Activated naive CD8-positive, alpha-beta T cell (primary cell): ENCODE measurements around the gene BCL11B.
A peak's percentile ranks its signal among the peaks of the same experiment; 100 is the strongest.

Experiments
- H3K27ac Mint-ChIP-seq: one replicate; pipeline ENCODE4 v1.8.0; 2021; ENCODE audit warnings: mixed read lengths
- H3K27me3 Mint-ChIP-seq: one replicate; pipeline ENCODE4 v1.8.0; 2021; ENCODE audit warnings: mixed read lengths
- H3K36me3 Mint-ChIP-seq: one replicate; pipeline ENCODE4 v1.8.0; 2021; ENCODE audit warnings: mixed read lengths
- H3K4me1 Mint-ChIP-seq: one replicate; pipeline ENCODE4 v1.8.0; 2021; ENCODE audit warnings: low read depth, mixed read lengths
- H3K4me3 Mint-ChIP-seq: one replicate; pipeline ENCODE4 v1.8.0; 2021; ENCODE audit warnings: mild to moderate bottlenecking, mixed read lengths
- H3K9me3 Mint-ChIP-seq: one replicate; pipeline ENCODE4 v1.8.0; 2021; ENCODE audit warnings: low read depth, mixed read lengths

Gene BCL11B

GRCh38 chr14:99217066-99217955 lies 54.7 kb downstream of the BCL11B start:
- no peaks in the 10 kb centered on the region for H3K9me3 Mint-ChIP-seq
- H3K27me3 Mint-ChIP-seq: no peaks in the 10 kb centered on the region
- peak overlapping the region; percentile 89 for H3K4me3 Mint-ChIP-seq
- H3K27ac Mint-ChIP-seq: peak overlapping the region; percentile 92
- H3K36me3 Mint-ChIP-seq: no peaks in the 10 kb centered on the region
- peaks cover 85% of the 10 kb centered on the region for H3K4me1 Mint-ChIP-seq

- H3K27ac Mint-ChIP-seq: peak overlapping the region; percentile 92
- H3K4me1 Mint-ChIP-seq: peaks cover 86% of the 10 kb centered on the region
- peaks cover 3% of the 10 kb centered on the region for H3K36me3 Mint-ChIP-seq
- H3K4me3 Mint-ChIP-seq: peak overlapping the region; percentile 89
- H3K9me3 Mint-ChIP-seq: no peaks in the 10 kb centered on the region
- no peaks in the 10 kb centered on the region for H3K27me3 Mint-ChIP-seq
Observed at GRCh38 chr14:99216191-99216590, 55.8 kb downstream of the BCL11B start.

- H3K27ac Mint-ChIP-seq: peak overlapping the region; percentile 92
- H3K27me3 Mint-ChIP-seq: no peaks in the 10 kb centered on the region
- H3K4me1 Mint-ChIP-seq: peaks cover 90% of the 10 kb centered on the region
- H3K36me3 Mint-ChIP-seq: peaks cover 3% of the 10 kb centered on the region
- H3K4me3 Mint-ChIP-seq: peak overlapping the region; percentile 89
- H3K9me3 Mint-ChIP-seq: no peaks in the 10 kb centered on the region
Observed at GRCh38 chr14:99215277-99215676, 56.7 kb downstream of the BCL11B start.

- peaks cover 3% of the 10 kb centered on the region for H3K36me3 Mint-ChIP-seq
- peak overlapping the region; percentile 92 for H3K27ac Mint-ChIP-seq
Observed at GRCh38 chr14:99214701-99215100, 57.3 kb downstream of the BCL11B start.

GRCh38 chr14:99213527-99213971 lies 58.4 kb downstream of the BCL11B start:
- H3K9me3 Mint-ChIP-seq: no peaks in the 10 kb centered on the region
- H3K27me3 Mint-ChIP-seq: no peaks in the 10 kb centered on the region
- peaks cover 3% of the 10 kb centered on the region for H3K36me3 Mint-ChIP-seq
- H3K4me3 Mint-ChIP-seq: peak overlapping the region; percentile 86
- H3K4me1 Mint-ChIP-seq: peaks cover 93% of the 10 kb centered on the region
- peak overlapping the region; percentile 100 for H3K27ac Mint-ChIP-seq

More at GRCh38 chr14:99214701-99215100, 57.3 kb downstream of the BCL11B start:
- no peaks in the 10 kb centered on the region for H3K27me3 Mint-ChIP-seq
- peak overlapping the region; percentile 89 for H3K4me3 Mint-ChIP-seq
- no peaks in the 10 kb centered on the region for H3K9me3 Mint-ChIP-seq
- peaks cover 90% of the 10 kb centered on the region for H3K4me1 Mint-ChIP-seq

GRCh38 chr14:99213101-99213500 lies 58.9 kb downstream of the BCL11B start:
- Mint-ChIP-seq H3K4me3 (peak overlapping the region; percentile 86), H3K4me1 (peaks cover 93% of the 10 kb centered on the region), H3K9me3 (no peaks in the 10 kb centered on the region), H3K36me3 (peaks cover 3% of the 10 kb centered on the region), H3K27me3 (no peaks in the 10 kb centered on the region), H3K27ac (peak overlapping the region; percentile 100)

GRCh38 chr14:99212646-99213045 lies 59.4 kb downstream of the BCL11B start:
- H3K27ac Mint-ChIP-seq: peak overlapping the region; percentile 100
- H3K4me1 Mint-ChIP-seq: peaks cover 97% of the 10 kb centered on the region
- peak overlapping the region; percentile 86 for H3K4me3 Mint-ChIP-seq
- H3K9me3 Mint-ChIP-seq: no peaks in the 10 kb centered on the region
- no peaks in the 10 kb centered on the region for H3K27me3 Mint-ChIP-seq
- peaks cover 3% of the 10 kb centered on the region for H3K36me3 Mint-ChIP-seq

GRCh38 chr14:99212199-99212598 lies 59.8 kb downstream of the BCL11B start:
- Mint-ChIP-seq H3K4me1 (peaks cover 98% of the 10 kb centered on the region), H3K27me3 (no peaks in the 10 kb centered on the region), H3K4me3 (peak overlapping the region; percentile 86), H3K9me3 (no peaks in the 10 kb centered on the region), H3K27ac (peak overlapping the region; percentile 100), H3K36me3 (peaks cover 3% of the 10 kb centered on the region)

- H3K9me3 Mint-ChIP-seq: no peaks in the 10 kb centered on the region
- peaks cover 98% of the 10 kb centered on the region for H3K4me1 Mint-ChIP-seq
- peak overlapping the region; percentile 86 for H3K4me3 Mint-ChIP-seq
- no peaks in the 10 kb centered on the region for H3K27me3 Mint-ChIP-seq
- peaks cover 3% of the 10 kb centered on the region for H3K36me3 Mint-ChIP-seq
- H3K27ac Mint-ChIP-seq: peak overlapping the region; percentile 100
Observed at GRCh38 chr14:99211410-99211809, 60.6 kb downstream of the BCL11B start.

- Mint-ChIP-seq H3K36me3 (peaks cover 10% of the 10 kb centered on the region), H3K27ac (peak overlapping the region; percentile 100), H3K4me1 (peaks cover 98% of the 10 kb centered on the region), H3K4me3 (peak overlapping the region; percentile 86), H3K9me3 (no peaks in the 10 kb centered on the region), H3K27me3 (no peaks in the 10 kb centered on the region)
Observed at GRCh38 chr14:99210333-99210732, 61.7 kb downstream of the BCL11B start.

GRCh38 chr14:99209409-99209808 lies 62.6 kb downstream of the BCL11B start:
- H3K4me3 Mint-ChIP-seq: peak overlapping the region; percentile 70
- peak overlapping the region; percentile 100 for H3K27ac Mint-ChIP-seq
- H3K4me1 Mint-ChIP-seq: peaks cover 100% of the 10 kb centered on the region
- H3K9me3 Mint-ChIP-seq: no peaks in the 10 kb centered on the region
- peaks cover 16% of the 10 kb centered on the region for H3K36me3 Mint-ChIP-seq
- H3K27me3 Mint-ChIP-seq: no peaks in the 10 kb centered on the region

GRCh38 chr14:99208318-99208717 lies 63.7 kb downstream of the BCL11B start:
- H3K36me3 Mint-ChIP-seq: peaks cover 16% of the 10 kb centered on the region
- H3K27me3 Mint-ChIP-seq: no peaks in the 10 kb centered on the region
- peak overlapping the region; percentile 20 for H3K4me3 Mint-ChIP-seq
- H3K9me3 Mint-ChIP-seq: no peaks in the 10 kb centered on the region
- peak overlapping the region; percentile 100 for H3K27ac Mint-ChIP-seq
- peaks cover 100% of the 10 kb centered on the region for H3K4me1 Mint-ChIP-seq

- no peaks in the 10 kb centered on the region for H3K9me3 Mint-ChIP-seq
- peak overlapping the region; percentile 100 for H3K27ac Mint-ChIP-seq
- H3K27me3 Mint-ChIP-seq: no peaks in the 10 kb centered on the region
- H3K4me3 Mint-ChIP-seq: peak overlapping the region; percentile 35
- H3K36me3 Mint-ChIP-seq: peaks cover 16% of the 10 kb centered on the region
- H3K4me1 Mint-ChIP-seq: peaks cover 100% of the 10 kb centered on the region
Observed at GRCh38 chr14:99207456-99207855, 64.5 kb downstream of the BCL11B start.

- Mint-ChIP-seq H3K36me3 (peaks cover 13% of the 10 kb centered on the region), H3K4me1 (peaks cover 100% of the 10 kb centered on the region), H3K27me3 (no peaks in the 10 kb centered on the region), H3K9me3 (no peaks in the 10 kb centered on the region), H3K4me3 (peak overlapping the region; percentile 79), H3K27ac (peak overlapping the region; percentile 100)
Observed at GRCh38 chr14:99206090-99206489, 65.9 kb downstream of the BCL11B start.

- H3K4me1 Mint-ChIP-seq: peaks cover 99% of the 10 kb centered on the region
- H3K4me3 Mint-ChIP-seq: peak overlapping the region; percentile 79
- H3K27me3 Mint-ChIP-seq: no peaks in the 10 kb centered on the region
- H3K36me3 Mint-ChIP-seq: peaks cover 13% of the 10 kb centered on the region
- H3K27ac Mint-ChIP-seq: peak overlapping the region; percentile 100
- H3K9me3 Mint-ChIP-seq: no peaks in the 10 kb centered on the region
Observed at GRCh38 chr14:99205086-99205688, 66.8 kb downstream of the BCL11B start.
